ENCODE data around the gene CDH23.

Gene CDH23

DNA sequence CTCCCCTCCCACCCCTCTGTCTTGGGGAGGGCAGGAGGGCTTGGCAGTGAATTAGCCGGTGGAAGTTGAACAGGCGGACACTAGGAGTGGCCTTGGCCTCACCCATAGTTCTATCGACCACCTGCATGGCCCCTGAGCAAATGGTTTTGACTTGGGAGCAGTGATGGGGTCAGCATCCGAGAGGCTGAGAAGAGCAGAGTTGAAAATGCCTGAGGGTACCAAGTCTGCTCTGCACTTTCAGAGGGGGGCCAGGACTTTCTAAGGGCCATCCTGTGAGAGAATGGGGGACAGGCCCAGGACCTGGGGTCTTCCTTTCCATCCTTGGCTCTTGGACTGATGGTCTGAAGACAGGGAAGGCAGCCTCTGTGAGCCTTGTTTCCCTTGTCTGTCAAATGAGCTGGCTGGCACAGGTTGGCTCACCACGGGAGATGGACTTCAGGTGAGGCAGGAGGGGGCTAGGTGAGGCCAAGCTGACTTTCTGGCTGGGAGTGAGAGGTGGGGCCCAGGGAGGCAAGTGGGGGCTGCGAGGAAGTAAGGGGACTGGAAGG is 29.4 kb downstream of the CDH23 start:
- no peak for TF ChIP-seq TAF1 (IDR thresholded peaks at IDR 0.05; ENCODE audit: borderline replicate concordance, insufficient read depth, low read length)
- no peak for TF ChIP-seq POLR2AphosphoS5 (IDR thresholded peaks at IDR 0.05; ENCODE audit: low read depth, low read length)
- no peak for TF ChIP-seq REST (IDR thresholded peaks at IDR 0.05; ENCODE audit: insufficient read depth in 1 of 2, low read depth in 2 of 2, low read length in 2 of 2)
- no peak for TF ChIP-seq SIN3A (IDR thresholded peaks at IDR 0.05; ENCODE audit: borderline replicate concordance, insufficient read depth, low read length)
- no peak for TF ChIP-seq FOXP2 (optimal IDR thresholded peaks at IDR 0.05; ENCODE audit: borderline replicate concordance, extremely low read depth, extremely low read length, insufficient read depth)

DNA sequence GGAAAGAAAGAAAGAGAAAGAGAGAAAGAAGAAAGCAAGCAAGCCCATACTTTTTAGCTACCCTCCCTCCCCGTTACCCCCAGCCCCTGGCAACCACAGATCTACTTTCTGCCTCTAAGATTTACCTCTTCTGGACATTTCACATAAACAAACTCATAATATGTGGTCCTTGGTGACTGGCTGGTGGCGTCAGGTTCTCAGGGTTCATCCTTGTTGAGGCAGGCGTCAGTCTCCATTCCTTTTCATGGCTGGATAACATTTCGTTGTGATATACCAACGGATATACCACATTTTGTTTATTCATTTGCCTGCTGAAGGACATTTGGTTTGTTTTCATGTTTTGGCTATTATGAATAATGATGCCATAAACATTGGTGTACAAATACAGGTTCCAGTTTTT is 30.5 kb downstream of the CDH23 start:
- TF ChIP-seq TAF1 (IDR thresholded peaks at IDR 0.05; ENCODE audit: borderline replicate concordance, insufficient read depth, low read length) (no peak), POLR2AphosphoS5 (IDR thresholded peaks at IDR 0.05; ENCODE audit: low read depth, low read length) (no peak), FOXP2 (optimal IDR thresholded peaks at IDR 0.05; ENCODE audit: borderline replicate concordance, extremely low read depth, extremely low read length, insufficient read depth) (no peak), REST (IDR thresholded peaks at IDR 0.05; ENCODE audit: insufficient read depth in 1 of 2, low read depth in 2 of 2, low read length in 2 of 2) (no peak), SIN3A (IDR thresholded peaks at IDR 0.05; ENCODE audit: borderline replicate concordance, insufficient read depth, low read length) (no peak)

DNA sequence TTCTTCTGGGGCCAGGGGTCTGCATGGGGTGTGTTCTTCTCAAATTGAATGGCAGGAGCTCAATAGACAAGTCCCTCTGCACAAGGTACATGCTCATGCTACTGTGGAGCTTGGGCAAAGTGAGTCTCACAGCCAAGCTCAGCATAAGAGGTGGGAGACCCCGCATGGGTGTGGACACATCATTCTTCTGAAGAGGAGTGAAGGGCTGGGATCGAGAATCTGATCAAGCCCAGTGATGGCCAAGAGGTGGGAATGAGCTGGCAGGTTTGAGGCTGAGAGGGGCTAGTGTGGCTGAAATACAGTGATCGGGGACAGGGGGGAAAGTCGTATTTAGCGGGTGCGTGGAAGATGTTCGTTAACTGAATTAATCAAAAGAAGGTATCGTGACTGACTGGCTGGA is 32.6 kb downstream of the CDH23 start:
- TF ChIP-seq REST (IDR thresholded peaks at IDR 0.05; ENCODE audit: insufficient read depth in 1 of 2, low read depth in 2 of 2, low read length in 2 of 2) (no peak), POLR2AphosphoS5 (IDR thresholded peaks at IDR 0.05; ENCODE audit: low read depth, low read length) (no peak), TAF1 (IDR thresholded peaks at IDR 0.05; ENCODE audit: borderline replicate concordance, insufficient read depth, low read length) (no peak), FOXP2 (optimal IDR thresholded peaks at IDR 0.05; ENCODE audit: borderline replicate concordance, extremely low read depth, extremely low read length, insufficient read depth) (no peak), SIN3A (IDR thresholded peaks at IDR 0.05; ENCODE audit: borderline replicate concordance, insufficient read depth, low read length) (no peak)

- TF ChIP-seq SIN3A (IDR thresholded peaks at IDR 0.05; ENCODE audit: borderline replicate concordance, insufficient read depth, low read length) (no peak), TAF1 (IDR thresholded peaks at IDR 0.05; ENCODE audit: borderline replicate concordance, insufficient read depth, low read length) (no peak), FOXP2 (optimal IDR thresholded peaks at IDR 0.05; ENCODE audit: borderline replicate concordance, extremely low read depth, extremely low read length, insufficient read depth) (no peak), REST (IDR thresholded peaks at IDR 0.05; ENCODE audit: insufficient read depth in 1 of 2, low read depth in 2 of 2, low read length in 2 of 2) (no peak), POLR2AphosphoS5 (IDR thresholded peaks at IDR 0.05; ENCODE audit: low read depth, low read length) (no peak)
Measured at GRCh38 chr10:71429929-71430328, 33.2 kb downstream of the CDH23 start.
